ENCODE measurements around the gene SERHL2.
A peak's percentile ranks its signal among the peaks of the same experiment; 100 is the strongest.
"Not testable (repeated sequence)": the region's sequence is repeated elsewhere in the genome, so short reads cannot be mapped to it uniquely, and the experiment has no call there.

SERHL2 gene

GRCh38 chr22:42575996-42576574 is 22.3 kb downstream of the SERHL2 start:
- not testable (repeated sequence) for DNase-seq

- not testable (repeated sequence) for DNase-seq
Measured at GRCh38 chr22:42577141-42577540, 23.4 kb downstream of the SERHL2 start.

- DNase-seq, result no peak
Measured at GRCh38 chr22:42577623-42578240, 24.0 kb downstream of the SERHL2 start.

- DNase-seq, result not testable (repeated sequence)
Measured at GRCh38 chr22:42580040-42580439, 26.3 kb downstream of the SERHL2 start.

GRCh38 chr22:42581194-42581761 is 27.5 kb downstream of the SERHL2 start:
- not testable (repeated sequence) for DNase-seq

- DNase-seq, result peak; percentile 70
Measured at GRCh38 chr22:42581762-42582716, 28.3 kb downstream of the SERHL2 start.

DNA sequence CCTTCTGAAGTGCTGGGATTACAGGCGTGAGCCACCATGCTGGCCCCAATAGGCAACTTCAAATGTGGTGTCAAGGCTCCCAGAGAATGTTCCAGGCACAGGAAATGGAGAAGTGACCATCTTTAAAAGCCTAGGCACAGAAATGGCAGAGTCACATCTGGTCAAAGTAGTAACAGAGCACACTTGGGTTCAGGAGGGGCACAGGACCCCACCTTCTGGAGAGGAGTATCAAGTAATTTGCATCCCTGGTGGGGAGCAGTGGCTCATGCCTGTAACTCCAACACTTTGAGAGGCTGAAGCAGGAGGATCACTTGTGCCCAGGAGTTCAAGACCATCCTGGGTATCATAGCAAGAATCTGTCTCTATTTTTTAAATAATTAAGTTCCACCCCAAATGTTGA is 29.2 kb downstream of the SERHL2 start:
- no peak for DNase-seq

DNA sequence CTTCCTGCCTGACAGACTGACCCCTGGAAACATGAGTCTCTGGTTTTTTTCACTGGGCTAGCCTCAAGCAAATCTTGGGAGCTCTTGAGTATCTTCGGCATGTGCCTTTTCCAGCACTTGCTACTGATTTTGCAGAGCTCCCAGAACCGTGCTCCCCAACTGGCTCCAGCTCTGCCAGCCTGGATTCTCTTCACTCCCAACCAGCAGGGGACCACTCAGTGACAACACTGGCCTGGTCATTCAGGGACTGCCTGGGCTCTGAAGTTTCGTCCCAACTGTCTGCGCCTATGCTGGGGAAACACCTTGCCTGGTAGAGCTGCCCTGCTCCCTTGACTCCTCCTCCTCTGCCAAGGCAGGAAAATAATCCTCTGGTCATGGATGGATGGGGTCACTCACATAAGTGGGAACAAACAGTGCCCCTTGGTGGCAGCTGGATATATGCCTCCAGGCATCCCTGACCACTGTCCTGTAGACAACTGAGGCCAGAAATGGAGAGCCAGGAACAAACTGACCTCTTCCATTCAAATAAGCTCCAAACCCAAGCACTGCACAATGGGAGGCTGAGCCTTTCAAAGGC is 30.7 kb downstream of the SERHL2 start:
- DNase-seq, result no peak

- DNase-seq, result no peak
Measured at GRCh38 chr22:42585096-42585495, 31.3 kb downstream of the SERHL2 start.

- DNase-seq, result no peak
Measured at GRCh38 chr22:42586381-42586780, 32.6 kb downstream of the SERHL2 start.

DNA sequence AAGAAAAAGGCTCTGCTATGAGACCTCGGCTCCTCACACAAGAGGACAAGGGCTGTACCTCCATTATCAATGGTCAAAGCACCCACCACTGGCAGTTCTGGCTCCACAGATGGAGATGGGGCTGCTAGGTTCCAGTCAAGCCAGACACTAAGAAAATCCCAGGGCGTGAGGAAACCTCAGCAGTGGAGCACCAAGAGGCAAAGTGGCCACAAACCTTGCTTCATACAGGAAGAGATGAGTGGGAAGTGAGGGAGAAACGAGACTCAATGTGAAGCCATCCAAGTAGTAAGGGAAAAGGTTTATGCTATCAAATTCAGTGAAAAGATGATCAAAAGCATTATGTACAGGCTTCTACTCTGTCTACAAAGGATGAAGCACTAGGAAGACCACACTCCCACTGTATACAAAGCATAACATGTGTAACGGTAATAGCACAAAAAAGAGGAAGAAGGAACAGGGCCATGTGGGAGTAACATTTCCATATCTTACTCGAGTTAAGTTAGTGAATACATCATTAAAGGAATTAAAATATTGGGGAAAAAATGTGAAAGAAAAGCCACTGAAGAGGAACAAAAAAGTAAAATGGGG is 33.9 kb downstream of the SERHL2 start:
- DNase-seq, result no peak

DNA sequence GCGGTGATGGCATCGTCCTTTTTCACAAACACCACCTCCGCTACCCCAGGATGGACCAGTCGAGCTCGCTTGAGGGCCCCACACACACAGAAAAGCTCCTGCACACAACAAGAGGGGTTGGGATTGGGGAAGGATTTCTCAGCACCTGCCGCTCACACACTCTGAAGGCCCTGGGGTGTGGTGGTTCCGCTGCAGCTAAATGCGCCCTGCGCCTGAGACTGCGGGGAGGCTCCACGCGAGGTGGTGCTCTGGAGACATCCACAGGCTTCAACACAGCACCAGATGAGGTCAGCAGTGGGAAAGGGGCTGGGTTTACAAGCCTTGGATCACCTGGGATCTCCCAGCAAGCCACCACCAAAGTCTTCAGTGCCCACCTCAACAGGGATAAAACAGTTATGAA is 38.2 kb downstream of the SERHL2 start:
- DNase-seq, result no peak

GRCh38 chr22:42595434-42595833 is 41.7 kb downstream of the SERHL2 start:
- DNase-seq, result no peak

DNA sequence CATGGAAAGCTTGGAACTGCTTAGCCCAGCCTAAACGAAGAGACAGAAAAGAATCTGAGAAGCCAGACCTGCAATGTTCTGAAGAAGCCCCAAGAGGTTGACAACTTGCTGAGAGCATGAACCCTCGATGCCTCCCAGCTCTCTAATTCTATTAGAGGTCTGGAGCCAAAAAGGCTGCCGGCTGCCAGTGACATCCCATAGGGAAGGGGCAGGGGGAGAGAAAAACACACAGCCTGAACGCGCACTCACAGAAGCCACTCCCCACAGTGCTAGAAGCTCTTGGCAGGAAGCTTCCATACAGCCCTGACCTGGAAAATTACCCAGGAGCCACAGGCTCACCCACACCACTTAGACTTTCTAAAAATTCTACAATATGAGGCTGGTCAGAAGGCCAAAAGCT is 42.6 kb downstream of the SERHL2 start:
- DNase-seq, result no peak

DNA sequence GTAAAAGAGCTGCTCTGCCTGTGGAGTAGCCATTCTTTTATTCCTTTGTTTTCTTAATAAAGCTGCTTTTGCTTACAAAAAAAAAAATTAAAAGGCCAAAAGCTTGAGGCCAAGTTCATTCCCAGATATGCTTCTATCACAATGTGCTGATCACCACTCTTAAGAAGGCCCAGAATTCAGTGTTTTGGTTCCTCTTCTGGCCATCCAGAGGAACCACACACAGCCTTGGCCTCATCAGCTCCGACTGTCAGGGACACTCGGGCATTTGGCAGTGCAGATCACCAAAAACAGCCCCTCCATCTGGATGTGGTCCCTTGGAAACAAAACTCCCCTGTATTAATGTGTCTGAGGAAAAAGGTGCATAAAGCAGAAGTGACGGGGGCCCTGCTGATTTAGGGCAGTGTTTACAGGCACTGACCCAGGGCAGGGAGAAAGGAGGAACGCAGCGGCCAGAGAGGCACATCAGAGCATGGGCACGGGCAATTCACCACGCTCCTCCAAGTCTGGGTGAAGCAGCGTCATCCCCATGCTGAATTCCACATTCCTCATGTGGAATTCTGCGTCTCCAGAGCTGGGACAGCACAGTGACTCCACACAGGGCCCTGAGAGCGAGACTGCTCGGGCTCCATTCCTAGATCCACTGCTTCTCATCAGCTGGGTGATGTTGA is 43.2 kb downstream of the SERHL2 start:
- DNase-seq, result no peak

DNA sequence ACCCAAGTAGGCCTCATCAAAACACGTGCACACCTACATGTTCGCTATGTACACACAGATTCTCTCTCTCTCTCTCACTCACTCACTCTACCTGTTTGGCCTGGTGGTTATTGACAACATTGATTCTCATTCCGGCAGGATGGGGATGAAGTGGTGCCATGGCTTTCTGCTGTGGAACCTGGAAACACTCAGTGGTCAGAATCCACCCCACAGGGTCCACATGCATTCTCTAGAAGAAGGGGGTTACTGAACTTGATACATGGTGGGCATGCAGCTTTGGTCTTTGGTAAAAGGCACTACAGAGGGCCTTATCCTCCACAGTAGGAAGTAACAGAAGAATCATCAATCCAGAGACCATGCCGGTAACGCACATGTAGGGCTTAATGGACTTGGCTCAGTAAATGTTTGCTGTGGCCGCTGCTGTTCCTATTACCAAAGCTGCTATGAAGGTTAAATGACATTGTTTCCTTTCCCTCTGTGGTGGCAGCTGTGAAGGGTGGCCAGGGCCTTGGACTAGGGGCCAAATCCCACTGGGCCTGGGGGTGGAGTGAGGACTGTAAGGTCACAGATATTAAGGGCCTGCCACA is 48.2 kb downstream of the SERHL2 start:
- no peak for DNase-seq

DNA sequence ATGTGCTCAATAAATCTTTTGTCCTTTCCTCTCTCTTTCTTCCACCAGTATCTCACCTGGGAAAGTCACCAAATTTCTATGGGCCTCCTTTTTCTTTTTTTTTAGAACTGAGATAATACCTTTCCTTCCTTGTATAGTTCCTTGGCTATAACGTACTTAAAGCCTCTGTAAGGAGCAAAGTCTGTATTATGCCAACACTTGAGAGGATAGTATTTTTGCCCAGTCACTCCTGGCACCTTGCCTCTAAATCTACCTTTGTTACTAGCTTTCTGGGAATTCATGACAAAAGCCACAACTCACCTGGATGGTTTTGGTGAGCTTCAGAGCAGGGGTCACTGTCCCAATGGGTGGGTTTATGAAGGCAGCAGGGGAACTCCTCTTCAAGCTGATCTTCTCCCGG is 48.7 kb downstream of the SERHL2 start:
- DNase-seq, result no peak

DNA sequence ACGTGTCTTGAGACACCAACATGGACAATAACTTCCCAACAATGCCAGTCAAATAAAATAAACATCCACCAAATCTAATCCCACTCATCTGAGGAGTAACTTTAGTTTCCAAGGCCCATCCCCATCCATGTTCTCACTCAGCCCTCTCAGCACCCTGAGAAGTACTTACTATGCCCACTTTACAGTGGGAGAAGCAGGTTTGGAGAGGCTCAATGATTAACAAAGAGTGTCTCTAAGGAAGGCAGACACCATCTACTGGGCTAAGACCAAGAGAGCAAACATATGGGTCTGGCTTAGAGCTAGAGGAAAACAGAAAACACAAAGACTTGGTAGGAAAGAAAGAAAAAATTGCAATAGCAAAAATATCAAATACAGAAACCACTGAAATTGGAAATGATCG is 49.7 kb downstream of the SERHL2 start:
- no peak for DNase-seq

- DNase-seq, result no peak
Measured at GRCh38 chr22:42604403-42604802, 50.6 kb downstream of the SERHL2 start.

GRCh38 chr22:42607641-42608040 is 53.9 kb downstream of the SERHL2 start:
- not testable (repeated sequence) for DNase-seq

- DNase-seq, result no peak
Measured at GRCh38 chr22:42608136-42608822, 54.5 kb downstream of the SERHL2 start.
